HG03108 (cell line): ENCODE data around the gene ERC1.
"Not testable (repeated sequence)": the region's sequence is repeated elsewhere in the genome, so short reads cannot be mapped to it uniquely, and the experiment has no call there.

Source experiments
- ATAC-seq: cut with Tn5 transposase; IDR thresholded peaks from one replicate; pipeline ENCODE4 v1.9.1; 2021; ENCODE audit warnings: moderate library complexity; ENCODE audit not compliant: unreplicated experiment

The ERC1 gene

DNA sequence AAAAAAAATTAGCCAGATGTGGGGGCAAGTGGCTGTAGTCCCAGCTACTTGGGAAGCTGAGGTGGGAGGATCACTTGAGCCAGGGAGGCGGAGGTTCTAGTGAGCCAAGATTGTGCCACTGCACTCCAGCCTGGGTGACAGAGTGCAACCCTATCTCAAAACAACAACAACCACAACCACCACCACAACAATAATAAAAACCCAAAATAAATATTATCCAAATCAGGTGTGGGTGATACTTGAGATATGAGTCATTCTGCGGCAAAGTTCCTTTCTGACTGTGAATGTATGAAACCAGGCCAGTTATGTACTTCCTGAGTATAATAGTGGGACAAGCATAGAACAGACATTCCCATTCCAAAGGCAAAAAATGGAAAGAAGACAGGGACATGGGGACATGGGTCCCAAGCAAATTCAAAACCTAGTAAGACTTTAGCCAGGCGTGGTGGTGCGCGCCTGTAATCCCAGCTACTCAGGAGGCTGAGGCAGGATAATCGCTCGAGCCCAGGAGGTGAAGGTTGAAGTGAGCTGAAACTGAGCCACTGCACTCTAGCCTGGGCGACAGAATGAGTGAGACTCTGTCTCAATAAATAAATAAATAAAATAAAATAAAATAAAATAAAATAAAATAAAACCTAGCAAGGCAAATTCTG is 9.7 kb upstream of the ERC1 start:
- ATAC-seq: no peak

DNA sequence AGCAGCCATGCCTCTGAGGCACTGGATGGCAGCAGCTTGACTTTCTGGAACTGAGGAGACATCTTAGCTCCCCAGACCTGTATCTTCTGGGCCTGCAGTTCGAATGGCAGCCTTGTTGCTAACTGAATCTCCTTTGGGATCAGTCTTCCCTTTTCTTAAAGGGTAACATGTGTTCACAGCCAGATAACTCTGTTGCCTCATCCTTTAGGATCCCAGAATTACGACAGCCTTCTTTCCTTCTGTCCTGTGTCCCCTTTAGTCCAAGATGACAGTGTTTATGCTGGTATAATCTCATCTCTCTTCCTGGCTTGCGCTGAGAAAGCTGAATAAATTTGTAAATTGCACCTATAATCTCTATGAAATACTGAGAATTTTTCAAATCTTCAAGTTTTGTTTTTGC is 9.1 kb upstream of the ERC1 start:
- no peak for ATAC-seq

DNA sequence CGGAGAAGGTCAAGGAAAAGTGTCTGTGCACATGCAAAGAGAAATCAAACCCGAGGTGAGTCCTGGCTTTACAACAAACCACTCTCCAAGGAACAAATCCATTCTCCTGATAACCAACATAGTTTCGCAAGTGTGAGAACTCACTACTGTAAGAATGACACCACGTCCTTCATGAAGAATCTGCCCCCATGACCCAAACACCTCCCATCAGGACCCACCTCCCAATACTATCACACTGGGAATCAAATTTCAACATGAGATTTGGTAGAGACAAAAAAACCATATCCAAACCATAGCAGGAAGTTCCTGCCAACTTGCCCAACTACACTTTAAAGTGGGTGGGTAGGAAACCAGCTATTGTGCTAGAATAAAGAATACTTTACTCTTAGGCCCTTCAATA is 2.4 kb upstream of the ERC1 start:
- no peak for ATAC-seq

DNA sequence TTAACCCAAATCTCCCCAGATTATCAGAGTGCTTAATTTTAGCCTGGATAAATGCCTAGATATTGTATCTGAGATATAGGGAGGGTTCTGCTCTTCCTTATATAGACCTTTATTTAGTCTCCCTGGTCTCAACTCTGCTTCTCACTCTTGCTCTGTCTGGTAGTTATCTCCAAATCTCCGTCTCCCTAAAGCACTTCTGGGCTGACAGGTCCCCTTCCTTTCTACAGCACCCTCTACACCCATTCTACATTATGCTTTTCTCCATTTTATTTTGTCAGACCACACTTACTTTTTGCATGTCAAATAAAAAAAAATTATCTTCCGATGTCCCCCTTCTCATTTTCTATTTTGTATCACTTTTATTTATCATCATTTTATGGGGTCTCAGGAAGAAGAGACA is 2.0 kb upstream of the ERC1 start:
- ATAC-seq: no peak

DNA sequence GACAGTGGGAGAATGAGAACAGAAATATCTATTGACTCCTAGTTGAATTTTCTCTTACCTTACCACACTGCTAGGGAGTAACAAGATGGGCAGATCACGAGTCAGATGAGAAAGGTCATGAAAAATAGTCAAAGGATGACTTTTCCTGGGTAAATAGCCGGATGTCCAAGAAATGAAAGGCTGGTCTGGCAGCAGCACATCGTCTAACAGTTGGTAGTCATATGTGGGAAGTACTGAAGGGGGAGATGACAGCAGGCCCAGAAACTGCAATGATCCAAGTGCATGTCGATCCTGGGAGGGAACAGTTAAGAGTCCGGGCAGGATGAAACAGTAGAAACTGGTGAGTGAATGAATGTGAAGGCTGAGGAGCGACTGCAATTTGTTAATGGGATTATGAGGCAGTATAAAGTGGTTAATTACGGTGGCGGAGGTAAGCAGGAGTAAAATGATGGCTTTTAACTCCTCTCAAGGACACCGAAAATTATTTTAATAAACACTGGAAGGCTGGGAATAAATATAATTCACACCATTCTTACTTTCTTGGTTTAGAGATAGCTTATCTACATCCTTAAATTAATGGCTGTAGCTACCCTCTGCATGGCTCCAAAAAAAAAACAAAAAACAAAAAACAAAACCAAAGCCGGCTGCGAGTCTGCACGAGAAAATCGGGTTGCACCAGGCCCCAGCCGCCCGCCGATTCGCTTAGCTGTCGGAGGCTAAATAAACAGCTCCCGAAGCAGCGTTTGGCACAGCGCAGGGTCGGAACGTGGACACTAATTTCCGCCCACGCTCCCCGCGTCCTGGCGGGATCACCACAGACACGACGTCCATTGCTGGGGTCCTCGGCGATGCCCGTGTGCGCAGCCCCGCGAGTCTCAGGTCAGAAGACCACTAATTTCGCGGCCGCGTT is 1.0 kb upstream of the ERC1 start:
- ATAC-seq: no peak

DNA sequence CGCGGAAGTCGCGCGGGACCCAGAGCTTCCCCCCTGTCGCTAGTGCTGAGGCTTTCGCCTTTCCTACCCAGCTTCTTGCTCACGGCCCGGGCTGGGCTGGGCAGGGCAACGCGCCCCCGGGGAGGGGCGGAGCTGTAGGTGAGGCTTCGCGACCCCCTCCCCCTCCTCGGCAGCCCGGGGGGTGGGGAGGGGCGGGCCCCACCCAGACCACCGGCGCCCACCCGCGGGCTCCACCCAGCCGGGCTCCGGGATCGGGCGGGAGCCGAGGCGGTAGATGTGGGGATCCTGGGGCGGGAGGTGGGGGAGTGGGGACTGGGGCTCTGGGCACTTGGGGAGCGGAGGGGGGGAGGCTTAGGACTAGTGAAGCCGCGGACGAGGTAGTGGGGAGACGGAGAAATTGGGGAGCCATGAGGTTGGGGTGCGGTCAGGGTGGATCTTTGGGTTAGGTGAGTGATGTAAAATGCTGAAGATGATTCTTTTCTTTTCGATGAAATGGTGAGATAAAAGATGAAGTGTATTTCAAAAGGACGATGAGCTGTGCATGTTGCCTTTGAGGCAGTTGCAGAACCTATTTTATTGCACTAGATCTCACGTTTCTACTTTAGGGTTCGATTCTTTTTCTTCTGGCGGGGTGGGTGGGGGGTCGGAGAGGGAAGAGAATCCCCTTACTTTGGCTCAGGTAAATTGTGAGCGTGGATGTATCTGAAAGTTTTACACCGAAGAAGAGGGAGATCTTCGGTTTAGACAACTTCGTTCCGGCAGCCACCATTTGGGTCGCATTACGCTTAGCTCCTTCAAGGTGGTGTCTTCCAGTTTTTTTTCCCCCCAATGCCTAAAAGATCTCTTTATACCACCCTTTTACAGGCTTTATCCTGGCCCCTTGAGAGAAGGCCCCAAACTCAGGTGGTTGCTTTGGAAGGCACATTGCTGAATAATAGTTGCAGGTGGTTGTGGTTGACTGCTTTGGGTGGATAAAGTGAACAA is 619 bp downstream of the ERC1 start:
- ATAC-seq: peak; percentile 29

DNA sequence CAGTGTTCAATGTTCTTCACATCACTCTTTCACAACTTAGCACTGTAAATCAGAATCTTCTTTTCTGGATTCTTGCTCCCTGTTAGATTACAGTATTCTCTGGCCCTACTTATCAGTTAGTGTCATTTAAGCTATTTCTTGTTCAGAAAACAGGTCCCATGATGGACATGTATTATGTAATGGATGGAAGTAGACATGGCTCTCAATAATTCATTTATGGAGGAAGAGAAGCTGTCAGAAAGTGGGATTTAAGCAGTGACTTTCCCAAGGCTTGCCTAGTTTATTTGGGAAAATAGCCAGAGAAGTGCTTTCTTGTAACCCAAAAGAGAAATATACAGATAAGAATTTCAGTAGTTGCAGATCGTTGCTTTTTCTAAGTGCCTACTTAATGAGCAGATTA is 1.6 kb downstream of the ERC1 start:
- no peak for ATAC-seq

DNA sequence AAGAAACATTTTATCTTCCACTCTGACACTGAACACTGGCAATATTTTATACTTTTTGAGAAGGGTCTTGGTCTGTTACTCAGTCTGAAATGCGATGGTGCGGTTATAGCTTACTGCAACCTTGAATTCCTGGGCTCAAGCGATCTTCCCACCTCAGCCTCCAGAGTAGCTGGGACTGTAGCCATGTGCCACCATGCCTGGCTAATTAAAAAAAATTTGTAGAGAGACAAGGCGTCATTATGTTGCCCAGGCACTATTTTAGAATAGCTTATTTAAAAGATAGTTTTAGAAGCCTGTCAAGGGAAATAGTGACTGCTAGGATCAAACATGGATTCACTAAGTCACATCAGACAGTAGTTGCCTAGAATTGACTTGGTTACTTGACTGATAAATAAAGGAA is 5.9 kb downstream of the ERC1 start:
- ATAC-seq: no peak

DNA sequence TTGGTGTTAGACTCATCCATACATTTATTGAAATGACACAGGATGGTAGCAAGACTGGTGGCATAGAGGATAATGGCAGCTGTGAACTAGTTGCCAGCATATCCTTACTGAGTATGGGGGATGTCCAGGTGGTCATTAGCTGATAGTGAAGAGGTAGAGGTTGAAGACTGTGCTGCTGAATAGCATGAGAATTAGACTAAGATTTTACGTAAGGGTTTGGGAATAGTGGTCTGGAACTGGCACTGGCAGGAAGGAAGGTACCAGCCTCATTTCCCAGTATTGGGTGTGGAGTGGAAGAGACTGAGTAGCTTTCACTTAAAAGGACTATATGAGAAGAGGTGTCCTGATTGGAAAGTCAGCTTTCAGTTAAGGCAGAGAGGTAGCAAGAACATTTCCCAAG is 6.5 kb downstream of the ERC1 start:
- no peak for ATAC-seq

DNA sequence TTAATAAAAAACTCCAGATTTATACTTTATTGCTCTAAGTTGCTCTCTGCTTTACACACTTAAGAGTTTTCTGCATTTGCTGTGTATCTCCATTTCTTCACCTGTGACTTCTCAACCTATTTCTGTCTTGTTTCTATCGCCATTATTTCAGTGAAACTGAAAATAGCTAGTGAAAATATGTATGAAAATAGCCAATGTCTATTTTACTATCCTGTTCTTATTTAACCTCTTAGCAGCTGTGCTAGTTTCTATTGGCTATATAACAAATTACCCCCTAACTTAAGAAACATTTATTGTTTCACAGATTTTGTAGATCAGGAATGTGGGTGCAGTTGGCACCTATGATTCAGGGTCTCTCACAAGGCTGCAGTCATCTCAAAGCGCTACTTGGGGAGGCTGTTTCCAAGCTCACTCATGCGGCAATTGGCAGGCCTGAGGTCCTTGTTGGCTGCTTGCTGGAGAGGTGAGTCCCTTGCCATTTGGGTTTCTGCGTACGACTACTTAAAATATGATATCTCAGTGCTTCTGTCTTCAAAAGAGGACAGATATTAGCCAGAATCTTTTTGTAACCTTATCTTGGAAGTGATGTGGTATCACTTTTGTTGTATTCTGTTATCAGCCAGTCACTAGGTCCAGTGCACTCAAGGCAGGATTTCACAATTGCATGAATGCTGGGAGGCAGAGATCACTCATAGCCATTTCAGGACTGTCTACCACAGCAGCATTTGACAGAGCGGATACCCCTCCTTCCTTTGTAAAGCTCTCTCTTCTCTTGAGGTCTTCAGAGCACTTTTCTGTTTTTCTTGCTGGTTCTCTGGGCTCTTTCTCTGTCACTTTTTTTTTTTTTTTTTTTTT is 7.2 kb downstream of the ERC1 start:
- no peak for ATAC-seq

DNA sequence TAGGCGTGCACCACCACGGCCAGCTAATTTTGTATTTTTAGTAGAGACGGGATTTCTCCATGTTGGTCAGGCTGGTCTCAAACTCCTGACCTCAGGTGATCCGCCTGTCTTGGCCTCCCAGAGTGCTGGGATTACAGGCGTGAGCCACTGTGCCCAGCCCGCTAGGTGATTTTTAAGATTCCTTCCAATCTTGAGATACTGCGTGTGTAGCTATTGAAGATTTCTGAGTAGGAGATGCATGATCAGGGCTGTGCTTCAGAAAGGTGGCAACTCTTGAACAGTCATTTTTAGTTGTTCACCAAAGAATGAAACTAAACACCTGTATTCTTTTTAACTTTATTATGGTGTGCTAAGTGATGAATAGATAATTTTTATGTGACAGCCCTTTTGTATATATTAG is 8.7 kb downstream of the ERC1 start:
- not testable (repeated sequence) for ATAC-seq

DNA sequence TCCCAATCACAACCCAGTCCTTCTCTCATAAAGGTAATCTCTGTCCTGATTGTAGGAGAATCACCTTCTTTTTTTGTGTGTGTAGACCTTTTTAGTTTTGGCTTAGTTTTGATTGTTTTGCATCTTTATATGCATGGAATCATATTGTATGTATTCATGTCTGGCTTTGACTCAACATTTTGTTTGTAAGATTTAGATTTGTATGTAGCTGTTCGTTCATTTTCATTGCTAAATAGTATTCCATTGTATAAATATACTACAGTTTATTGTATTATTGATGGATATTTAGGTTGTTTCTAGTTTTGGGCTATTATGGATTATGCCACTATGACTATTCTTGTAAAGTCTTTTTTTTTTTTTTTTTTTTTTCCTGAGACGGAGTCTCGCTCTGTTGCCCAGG is 10.5 kb downstream of the ERC1 start:
- ATAC-seq: no peak

DNA sequence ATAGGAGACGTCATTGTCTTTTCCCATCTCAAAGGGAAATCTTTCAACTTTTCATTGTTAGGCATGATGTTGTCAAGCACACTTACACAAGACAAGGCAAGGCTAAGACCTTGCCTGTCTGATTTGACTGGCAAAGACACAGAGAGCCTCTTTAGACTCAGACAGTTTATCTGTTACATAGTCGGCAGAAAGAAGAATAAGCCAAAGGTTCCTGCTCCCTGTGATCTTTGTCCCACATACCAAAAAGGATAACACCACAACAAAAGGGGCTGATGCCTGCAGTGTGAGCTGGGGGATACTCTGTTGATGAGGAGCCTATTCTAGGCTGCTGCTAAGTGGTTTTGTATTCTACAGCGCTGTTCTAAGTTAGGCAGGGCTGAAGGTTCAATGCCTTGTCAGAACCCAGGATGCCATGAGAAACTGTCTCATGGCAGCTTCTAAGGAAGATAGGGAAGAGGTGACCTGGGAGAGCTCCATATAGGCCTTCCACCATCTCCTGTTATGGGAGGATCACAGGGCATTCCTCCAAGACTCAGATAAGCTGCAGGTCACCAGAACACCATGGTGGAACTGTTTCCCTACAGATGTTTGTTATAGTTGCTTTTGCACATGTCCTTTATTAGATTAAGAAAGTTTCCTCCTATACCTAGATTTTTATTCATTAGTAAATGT is 12.7 kb downstream of the ERC1 start:
- ATAC-seq: no peak

DNA sequence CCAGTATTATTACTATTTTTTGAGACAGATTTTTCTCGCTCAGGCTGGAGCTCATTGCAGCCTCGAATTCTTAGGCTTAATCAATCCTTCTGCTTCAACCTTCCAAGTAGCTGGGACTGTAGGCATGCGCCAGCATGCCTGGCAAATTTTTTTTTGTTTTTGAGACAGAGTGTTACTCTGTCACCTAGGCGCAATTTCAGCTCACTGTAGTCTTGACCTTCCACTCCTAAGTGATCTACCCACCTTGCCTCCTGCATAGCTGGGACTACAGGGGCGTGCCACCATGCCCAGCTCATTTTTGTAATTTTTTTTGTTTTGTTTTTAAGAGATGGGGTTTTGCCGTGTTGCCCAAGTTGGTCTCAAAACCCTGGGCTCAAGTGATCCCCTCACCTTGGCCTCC is 15.2 kb downstream of the ERC1 start:
- ATAC-seq: no peak

DNA sequence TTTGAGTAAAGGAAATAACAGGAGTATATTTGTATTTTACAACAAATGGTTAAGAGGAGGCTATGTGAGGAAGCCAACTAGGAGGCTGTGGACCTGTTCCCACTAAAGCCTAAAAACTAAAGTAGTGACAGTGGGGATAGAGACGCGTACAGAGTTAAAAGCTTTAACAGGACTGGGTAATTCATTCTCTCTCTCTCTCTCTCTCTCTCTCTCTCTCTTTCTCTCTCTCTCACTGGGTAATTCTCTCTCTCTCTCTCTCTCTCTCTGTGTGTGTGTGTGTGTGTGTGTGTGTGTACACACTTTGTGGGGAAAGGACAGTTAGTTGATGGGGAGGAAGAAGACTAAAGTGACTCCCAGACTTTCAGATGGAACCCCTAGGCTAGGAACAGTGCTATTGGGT is 16.3 kb downstream of the ERC1 start:
- no peak for ATAC-seq

DNA sequence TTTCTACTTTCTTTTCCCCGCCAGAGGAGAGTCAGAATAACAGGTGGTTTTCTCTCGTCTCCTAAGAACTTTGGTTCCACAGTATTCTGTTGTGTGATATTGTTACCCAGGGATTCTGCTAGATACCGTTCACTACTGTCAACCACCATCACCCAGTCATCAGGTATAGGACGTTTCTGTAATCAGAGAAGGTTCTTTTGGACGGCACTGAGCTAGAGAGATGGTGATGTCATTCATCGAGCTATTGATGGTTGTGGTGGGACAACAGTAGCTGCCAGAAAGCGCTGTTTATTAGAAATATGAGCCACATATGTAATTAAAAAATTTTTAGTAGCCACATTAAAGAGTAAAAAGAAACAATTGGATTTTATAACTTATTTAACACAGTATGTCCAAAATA is 17.0 kb downstream of the ERC1 start:
- no peak for ATAC-seq

DNA sequence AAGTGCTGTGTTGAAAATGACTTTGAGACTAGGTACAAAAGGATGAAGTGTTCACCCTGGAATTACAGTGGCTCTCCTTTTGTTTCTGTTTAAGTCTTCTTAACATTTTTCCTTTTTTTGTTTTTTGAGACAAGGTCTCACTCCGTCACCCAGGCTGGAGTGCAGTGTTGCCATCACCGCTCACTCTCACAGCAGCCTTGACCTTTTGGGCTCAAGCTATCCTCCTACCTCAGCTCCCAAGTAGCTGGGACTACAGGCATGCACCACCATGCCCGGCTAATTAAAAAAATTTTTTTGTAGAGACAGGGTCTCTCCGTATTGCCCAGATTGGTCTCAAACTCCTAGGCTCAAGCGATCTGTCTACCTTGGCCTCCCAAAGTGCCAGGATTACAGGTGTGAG is 20.1 kb downstream of the ERC1 start:
- ATAC-seq: no peak

DNA sequence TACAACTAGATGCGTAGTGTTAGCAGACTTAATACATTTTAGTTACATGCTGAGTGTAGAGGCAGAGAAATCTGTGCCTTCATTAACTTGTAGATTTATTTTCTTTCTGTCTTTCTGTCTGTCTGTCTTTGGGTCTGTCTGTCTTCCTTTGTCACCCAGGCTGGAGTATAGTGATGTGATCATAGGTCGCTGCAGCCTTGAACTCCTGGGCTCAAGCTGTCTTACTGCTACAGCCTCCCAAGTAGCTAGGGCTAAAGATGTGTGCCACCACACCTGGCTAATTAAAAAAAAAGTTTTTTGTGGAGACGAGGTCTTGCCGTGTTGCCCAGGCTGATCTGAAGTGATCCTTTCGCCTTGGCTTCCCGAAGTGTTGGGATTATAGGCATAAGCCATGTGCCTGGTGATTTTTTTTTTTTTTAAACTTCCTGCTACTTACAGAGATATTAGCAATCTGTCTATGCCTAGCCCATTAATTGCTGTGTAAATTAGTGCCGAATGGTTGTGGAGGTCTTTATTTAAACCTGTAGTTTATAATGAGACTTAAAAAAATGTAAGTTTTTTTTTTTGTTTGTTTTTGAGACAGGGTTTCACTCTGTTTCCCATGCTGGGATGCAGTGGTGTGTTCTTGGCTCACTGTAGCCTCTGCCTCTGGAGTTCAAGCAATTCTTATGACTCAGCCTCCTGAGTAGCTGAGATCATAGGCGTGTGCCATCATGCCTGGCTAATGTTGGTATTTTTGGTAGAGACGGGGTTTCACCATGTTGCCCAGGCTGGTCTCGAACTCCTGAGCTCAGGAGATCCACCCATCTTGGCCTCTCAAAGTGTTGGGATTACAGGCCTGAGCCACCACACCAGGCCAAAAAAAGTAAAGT is 22.8 kb downstream of the ERC1 start:
- no peak for ATAC-seq

DNA sequence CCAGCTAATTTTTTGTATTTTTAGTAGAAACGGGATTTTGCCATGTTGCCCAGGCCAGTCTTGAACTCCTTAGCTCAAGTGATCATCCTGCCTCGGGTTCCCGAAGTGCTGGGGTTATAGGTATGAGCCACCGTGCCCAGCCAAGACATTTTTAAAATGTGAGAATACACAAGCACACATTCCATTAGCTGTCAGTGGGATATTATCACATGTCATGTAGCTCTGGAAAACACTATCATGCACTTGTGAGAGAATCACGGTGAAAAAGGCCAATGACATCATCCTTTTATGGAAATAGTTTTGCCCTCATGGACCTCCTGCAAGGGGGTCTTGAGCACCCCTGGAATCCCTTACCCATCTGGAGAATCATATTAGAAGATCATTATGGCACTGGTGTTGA is 28.3 kb downstream of the ERC1 start:
- ATAC-seq: no peak
